ENCODE results near the gene ZNF367.

ZNF367 gene

DNA sequence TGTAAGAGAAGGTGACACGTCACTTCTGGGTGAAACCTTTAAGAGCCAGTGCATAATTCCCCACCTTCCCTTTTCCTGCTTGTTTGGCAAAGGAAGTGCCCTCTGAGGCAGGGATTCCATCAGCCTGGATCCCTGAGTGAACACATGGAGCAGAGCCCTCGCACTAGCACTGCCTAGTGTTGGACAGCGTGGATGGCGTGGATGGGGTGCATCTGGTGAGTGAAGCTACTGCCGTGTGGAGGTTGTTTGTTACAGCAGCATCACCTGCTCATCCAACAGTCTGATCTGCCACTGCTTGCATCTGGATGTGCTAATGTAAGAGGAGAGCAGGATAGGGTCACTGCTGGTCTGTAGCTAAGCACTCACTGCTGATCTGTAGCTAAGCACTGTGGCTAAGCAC is 69.9 kb downstream of the ZNF367 start:
- DNase-seq = no peak

DNA sequence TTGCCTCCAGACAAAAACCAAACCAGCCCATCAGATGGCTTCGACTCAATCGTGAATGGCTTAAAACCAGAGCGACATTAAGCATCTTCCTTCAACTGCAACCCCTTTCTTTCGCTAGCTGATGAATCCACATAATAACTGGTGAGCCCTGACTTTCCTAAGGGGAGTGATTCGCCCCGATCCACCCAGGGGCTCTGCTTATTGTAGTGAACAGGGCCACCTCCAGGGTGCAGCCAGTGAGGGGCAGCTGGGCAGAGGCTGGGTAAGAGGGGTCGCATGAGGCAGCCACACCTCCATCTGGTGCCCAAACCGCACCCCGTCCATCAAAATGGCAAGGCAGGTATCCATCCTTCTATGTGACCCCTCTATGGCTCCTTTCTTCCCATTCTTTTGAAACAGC is 72.6 kb downstream of the ZNF367 start:
- DNase-seq = no peak

DNA sequence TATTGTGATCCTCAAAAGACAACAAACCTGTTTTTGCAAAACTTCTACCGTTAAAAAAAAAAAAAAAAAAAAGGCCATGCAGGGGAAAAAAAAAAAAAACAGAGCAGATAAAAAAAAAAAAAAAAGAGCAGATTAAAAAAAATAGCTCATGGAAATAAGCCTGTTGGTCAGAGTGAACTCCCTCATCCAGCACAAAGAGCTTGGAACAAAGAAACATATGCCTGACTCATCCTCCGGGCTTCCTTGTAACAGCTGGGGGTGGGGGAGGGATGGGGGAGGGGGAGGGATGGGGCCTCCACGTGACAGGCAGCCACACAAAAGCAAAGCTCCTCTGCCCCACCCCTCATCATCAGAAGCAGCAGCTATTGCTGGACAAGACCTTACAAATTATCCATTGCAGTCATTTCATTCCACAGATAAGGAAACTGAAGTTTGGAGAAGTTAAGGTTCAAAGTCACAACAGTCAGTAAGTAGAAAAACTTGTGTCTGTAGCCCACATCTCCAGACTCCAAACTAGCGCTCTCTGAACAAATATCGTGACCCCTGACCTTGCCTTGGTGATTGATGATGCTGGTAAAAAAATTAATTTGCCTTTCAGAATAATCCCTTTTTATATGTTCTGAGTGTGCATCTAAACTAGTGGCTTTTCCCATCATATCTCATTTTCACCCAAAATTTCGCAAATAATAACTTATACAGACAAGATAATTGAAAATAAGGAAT is 73.6 kb downstream of the ZNF367 start:
- DNase-seq = no peak

DNA sequence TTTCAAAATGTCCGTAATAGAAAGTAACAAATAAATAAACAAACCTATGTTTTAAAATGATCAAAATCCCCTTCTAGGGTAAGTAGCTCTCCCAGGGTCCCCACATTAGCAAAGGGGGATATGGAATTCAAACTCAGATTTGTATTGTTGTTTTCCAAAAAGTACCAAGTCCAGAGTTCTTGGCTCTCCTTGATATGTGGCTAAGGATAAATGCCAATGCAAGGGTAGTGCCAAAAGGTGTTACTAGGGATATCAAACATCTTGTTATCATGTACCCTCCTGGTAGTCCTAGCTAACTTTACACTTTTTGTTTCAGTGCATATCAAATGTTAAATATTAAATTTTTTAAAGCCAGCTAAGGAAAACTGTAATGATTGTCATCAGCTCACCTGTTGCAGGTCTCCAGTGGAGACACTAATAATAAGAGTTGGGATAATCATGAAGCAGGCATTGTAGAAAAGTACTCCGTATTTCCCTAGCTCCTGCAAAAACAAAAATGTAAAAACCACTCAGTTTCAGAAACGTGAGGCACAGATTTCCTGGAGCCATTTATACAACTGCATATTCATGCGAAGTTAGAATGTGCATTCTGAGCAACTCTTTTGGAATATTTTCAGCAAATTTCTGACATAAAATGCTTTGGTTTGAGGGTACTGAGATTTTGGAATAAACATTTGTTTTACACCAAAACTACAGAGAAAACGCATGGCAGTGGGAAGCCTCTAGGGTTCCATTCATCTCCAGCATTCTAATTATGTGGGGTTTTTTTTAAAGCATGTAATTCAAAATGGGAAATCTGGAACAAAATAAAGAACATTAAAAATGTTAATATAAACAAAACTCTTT is 74.4 kb downstream of the ZNF367 start:
- no peak for DNase-seq

DNA sequence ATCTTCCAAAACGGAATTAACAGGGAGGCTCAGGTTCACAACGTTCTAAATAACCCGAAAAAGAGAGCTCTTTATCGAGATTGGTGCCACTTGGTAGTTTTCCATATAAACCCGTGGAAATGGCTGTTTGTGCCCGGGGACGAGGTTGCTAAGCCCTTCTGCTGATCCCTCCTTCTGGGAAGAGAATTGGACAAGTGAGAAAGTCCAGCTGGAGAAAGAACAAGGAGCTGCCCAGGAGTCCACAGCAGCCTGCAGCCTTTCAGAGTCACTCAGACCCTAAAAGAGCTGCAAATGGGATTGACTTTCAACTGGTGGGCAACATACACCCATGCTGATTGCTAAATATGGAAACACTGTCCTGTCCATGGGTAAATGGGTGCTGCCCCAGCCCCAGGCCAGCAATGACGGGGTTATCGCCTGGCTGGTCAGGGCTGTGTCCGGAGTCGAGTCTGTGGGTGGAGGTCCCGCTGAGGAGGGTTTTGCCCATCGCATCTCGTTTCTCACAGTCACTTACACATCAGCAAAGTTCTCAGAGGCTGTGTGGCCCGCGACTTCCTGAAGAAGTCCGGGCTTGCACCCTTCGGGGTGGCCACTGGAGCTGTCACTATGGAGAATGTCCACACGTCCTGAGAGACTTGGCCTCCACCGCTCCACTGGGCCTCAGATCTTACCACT is 75.5 kb downstream of the ZNF367 start:
- DNase-seq = no peak

DNA sequence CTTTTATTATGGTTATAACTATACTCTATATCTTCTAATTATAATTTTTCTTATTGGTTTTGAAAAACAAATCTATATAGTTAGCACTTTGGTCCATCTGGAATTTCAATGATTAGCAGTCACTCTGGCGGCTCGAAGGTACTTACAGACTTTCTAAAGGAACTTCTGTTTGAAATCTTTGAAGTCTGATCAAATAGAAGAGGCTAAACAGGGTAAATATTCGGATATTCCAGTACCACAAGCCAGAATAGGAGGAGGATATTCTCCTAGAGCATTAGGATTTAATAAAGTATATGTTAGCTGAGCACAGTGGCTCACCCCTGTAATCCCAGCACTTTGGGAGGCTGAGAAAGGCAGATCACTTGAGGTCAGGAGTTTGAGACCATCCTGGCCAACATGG is 77.5 kb downstream of the ZNF367 start:
- DNase-seq = no peak

DNA sequence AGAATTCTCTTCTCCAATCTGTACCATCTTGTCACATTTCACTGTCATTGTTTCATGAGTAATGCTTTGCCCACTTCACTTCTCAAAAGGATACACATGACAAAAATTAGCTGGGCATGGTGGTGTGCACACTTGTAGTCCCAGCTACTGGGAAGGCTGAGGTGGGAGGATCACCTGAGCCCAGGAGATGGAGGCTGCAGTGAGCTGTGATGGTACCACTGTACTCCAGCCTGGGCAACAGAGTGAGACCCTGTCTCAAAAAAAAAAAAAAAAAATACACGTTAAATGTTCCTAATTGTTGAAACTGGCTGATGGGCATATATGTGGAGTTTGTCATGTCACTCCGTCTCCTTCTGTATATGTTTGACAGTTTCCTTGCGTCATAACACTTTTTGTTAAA is 79.9 kb downstream of the ZNF367 start:
- no peak for DNase-seq

Data from NCI-H526 treated with DMSO at 0.1 percent for 48 hours (cell line).